Kidney (tissue), 14 donors: ENCODE results near the gene ZNF423. TPM values are rescaled to one million over a fixed set of nuclear protein-coding genes. Genes with fewer than 3 reads are reported as not detected.
A peak's percentile ranks its signal among the peaks of the same experiment; 100 is the strongest.

Source experiments
- DNase-seq, 5 donors: peaks; one replicate each; pipeline ENCODE4 v3.0.0-alpha.2; 2013 to 2020
- FAIRE-seq: peaks from 2 replicates; lab custom pipeline; 2012; peaks lifted over from hg19 to GRCh38; lab: Jason Lieb, UNC
- H3K27ac ChIP-seq, 2 donors: one replicate each; pipeline ENCODE4 v1.7.0; 2013; ENCODE audit warnings: low read depth in 2 of 2, low read length in 2 of 2, inconsistent platforms in 1 of 2
- H3K27me3 ChIP-seq: one replicate; pipeline ENCODE4 v1.7.1; 2013; ENCODE audit warnings: low read length, inconsistent platforms; ENCODE audit not compliant: control insufficient read depth, insufficient read depth
- H3K36me3 ChIP-seq, 3 donors: one replicate each; pipeline versions ENCODE4 v1.7.0 to v1.7.1; 2013; ENCODE audit warnings: low read length in 3 of 3, control low read depth in 1 of 3, inconsistent platforms in 1 of 3; ENCODE audit not compliant: insufficient read depth in 3 of 3, control insufficient read depth in 2 of 3
- H3K4me1 ChIP-seq, 3 donors: one replicate each; pipeline versions ENCODE4 v1.7.0 to v1.7.1; 2013; ENCODE audit warnings: low read length in 3 of 3, inconsistent platforms in 1 of 3, low read depth in 1 of 3; ENCODE audit not compliant: control insufficient read depth in 2 of 3, insufficient read depth in 2 of 3
- H3K4me3 ChIP-seq, 3 donors: one replicate each; pipeline versions ENCODE4 v1.7.0 to v1.8.1; 2013; ENCODE audit warnings: low read length in 3 of 3, control low read depth in 1 of 3, inconsistent platforms in 1 of 3
- H3K9ac ChIP-seq, 3 donors: one replicate each; pipeline versions ENCODE4 v1.7.0 to v1.7.1; 2013; ENCODE audit warnings: low read length in 3 of 3, control low read depth in 1 of 3, inconsistent platforms in 1 of 3
- H3K9me3 ChIP-seq, 3 donors: one replicate each; pipeline versions ENCODE4 v1.7.0 to v1.7.1; 2013; ENCODE audit warnings: low read length in 3 of 3, control low read depth in 1 of 3, inconsistent platforms in 1 of 3; ENCODE audit not compliant: control insufficient read depth in 2 of 3, insufficient read depth in 1 of 3
- intact Hi-C: fragments of 100-400 bp; cut with DNase I; formaldehyde crosslinking; loops from one replicate; pipeline ENCODE4 v1.11.1; 2022
- polyA plus RNA-seq: library from polyadenylated mRNA; stranded (reverse); fragments of 350-450 nt; fragmentation: Illumina TruSeq; extraction: RNeasy Lipid Tissue Mini Kit (QIAGEN cat#74804); gene quantifications from one replicate; pipeline ENCODE4 v1.2.3, GENCODE V29; 2014; ENCODE audit warnings: low read depth, low replicate concordance; ENCODE audit not compliant: insufficient read depth
- total RNA-seq: library from RNA; stranded (reverse); fragmentation: NEBNext Ultra II Directional; extraction: Animal tissue kit (Norgen Biotek cat#: 25700); gene quantifications from one replicate; pipeline ENCODE4 v1.2.1, GENCODE V29; 2021
- TF ChIP-seq, protein P1 (sequence below): IDR thresholded peaks from 3 replicates; pipeline ENCODE4 v1.5.1; 2012; ENCODE audit warnings: mild to moderate bottlenecking, moderate library complexity, borderline replicate concordance; ENCODE audit not compliant: insufficient read depth; ENCODE audit errors: extremely low read depth
- donor health status: control.
- donor health status: control.
- donor health status: control.
- donor health status: control.
- donor health status: control.
- donor health status: DM: yes; HTN: yes; CAD: no.
- donor health status: Normal renal cell carcinoma (clear cell type).

The ZNF423 gene
- total and polyA plus RNA-seq, 2 donors from 2014 or later: 2.0 to 8.4 TPM

DNA sequence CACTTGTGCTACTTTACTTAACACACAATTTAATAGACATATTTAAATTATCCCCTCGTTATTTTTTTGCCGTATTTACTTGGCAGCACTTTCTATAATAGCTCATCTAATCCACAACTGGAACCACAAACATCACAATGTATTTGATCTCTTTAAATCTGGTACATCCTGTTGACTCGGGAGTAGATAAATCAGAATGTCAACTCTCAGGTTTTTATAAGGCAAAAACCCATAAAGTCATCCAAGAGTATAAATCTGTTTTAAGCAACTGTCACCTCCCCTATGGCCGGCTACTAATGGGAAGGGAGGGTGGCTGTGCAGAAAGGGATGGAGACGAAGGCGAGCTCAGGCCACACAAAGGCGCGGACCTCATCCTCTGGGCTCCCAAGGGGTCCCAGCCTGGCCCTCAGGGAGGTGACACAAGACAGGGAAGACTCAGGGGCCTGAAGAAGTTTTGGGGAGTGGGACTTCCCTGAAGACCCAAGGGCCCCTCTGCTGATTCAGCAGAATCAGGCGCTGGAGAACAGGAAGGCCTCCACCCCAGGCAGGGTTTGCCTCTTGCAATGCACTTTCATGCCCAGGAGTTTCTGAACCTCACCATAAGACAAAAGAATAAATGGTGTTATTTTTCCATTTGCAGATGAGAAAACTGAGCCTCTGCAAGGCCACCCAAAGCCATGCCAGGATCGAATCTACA, 122.5 kb downstream of the ZNF423 start:
- TF ChIP-seq, protein P1, sequence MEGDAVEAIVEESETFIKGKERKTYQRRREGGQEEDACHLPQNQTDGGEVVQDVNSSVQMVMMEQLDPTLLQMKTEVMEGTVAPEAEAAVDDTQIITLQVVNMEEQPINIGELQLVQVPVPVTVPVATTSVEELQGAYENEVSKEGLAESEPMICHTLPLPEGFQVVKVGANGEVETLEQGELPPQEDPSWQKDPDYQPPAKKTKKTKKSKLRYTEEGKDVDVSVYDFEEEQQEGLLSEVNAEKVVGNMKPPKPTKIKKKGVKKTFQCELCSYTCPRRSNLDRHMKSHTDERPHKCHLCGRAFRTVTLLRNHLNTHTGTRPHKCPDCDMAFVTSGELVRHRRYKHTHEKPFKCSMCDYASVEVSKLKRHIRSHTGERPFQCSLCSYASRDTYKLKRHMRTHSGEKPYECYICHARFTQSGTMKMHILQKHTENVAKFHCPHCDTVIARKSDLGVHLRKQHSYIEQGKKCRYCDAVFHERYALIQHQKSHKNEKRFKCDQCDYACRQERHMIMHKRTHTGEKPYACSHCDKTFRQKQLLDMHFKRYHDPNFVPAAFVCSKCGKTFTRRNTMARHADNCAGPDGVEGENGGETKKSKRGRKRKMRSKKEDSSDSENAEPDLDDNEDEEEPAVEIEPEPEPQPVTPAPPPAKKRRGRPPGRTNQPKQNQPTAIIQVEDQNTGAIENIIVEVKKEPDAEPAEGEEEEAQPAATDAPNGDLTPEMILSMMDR: no peak
- no peak overlapping the region for H3K4me3 ChIP-seq
- H3K9ac ChIP-seq: no peak overlapping the region
- DNase-seq (peak in 3 of 5 donors; percentile 46 to 94 (median 90)), FAIRE-seq (no peak)
- peaks cover 0 to 4% (median 0%) of the 10 kb centered on the region in 3 donors for H3K36me3 ChIP-seq
- peaks cover 0 to 6% (median 0%) of the 10 kb centered on the region in 3 donors for H3K4me1 ChIP-seq
- H3K27ac ChIP-seq: no peak overlapping the region
- H3K9me3 ChIP-seq: peaks cover 0 to 7% (median 0%) of the 10 kb centered on the region in 3 donors
- no peaks in the 10 kb centered on the region for H3K27me3 ChIP-seq
- intact Hi-C loops: no loop called here

GRCh38 chr16:49731911-49732310, 124.0 kb downstream of the ZNF423 start:
- no peaks in the 10 kb centered on the region for H3K27me3 ChIP-seq
- H3K27ac ChIP-seq: no peak overlapping the region
- H3K4me3 ChIP-seq: no peak overlapping the region
- TF ChIP-seq, protein P1: no peak
- H3K4me1 ChIP-seq: peaks cover 0 to 6% (median 0%) of the 10 kb centered on the region in 3 donors
- H3K9me3 ChIP-seq: peaks cover 0 to 7% (median 0%) of the 10 kb centered on the region in 3 donors
- FAIRE-seq: no peak
- intact Hi-C loops: no loop called here
- DNase-seq: no peak
- no peak overlapping the region for H3K9ac ChIP-seq
- H3K36me3 ChIP-seq: peaks cover 0 to 4% (median 0%) of the 10 kb centered on the region in 3 donors

DNA sequence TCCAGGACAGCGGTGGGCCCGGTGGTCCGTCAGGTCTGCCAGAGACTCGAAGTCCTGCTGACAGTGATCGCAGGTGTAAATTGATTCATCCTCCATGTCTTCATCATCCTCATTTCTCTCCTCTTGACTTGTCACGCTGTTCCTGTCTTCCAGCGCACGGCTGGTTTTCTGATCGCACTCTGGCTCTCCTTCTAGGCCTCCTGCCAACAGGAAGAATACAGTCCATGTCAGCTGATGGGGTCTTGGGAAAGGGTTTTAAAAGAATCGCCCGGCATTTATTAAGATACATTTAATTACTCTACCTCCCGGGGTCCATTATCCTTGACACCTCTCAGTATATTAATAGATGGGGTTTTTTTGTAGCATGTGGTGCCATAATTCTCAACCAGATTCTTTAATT, 125.1 kb downstream of the ZNF423 start:
- FAIRE-seq (no peak), DNase-seq (no peak)
- TF ChIP-seq, protein P1: no peak
- Histone ChIP-seq H3K36me3 (peaks cover 0 to 4% (median 0%) of the 10 kb centered on the region in 3 donors), H3K27me3 (no peaks in the 10 kb centered on the region), H3K4me1 (peaks cover 0 to 6% (median 0%) of the 10 kb centered on the region in 3 donors), H3K27ac (no peak overlapping the region), H3K9me3 (peaks cover 0 to 7% (median 0%) of the 10 kb centered on the region in 3 donors), H3K9ac (no peak overlapping the region), H3K4me3 (no peak overlapping the region)
- intact Hi-C loops: no loop called here
